NCI-H1048 (cell line): ENCODE results near the gene MEOX2.

Experiments used
- DNase-seq: peaks from one replicate; lab custom pipeline; 2025; lab: John Stamatoyannopoulos, UW

The MEOX2 gene

GRCh38 chr7:15686295-15686956, at the start of gene MEOX2:
TSS of gene MEOX2 (minus strand) at chr7:15686683. CDS start at chr7:15686402, 281 bp downstream.
- no peak for DNase-seq

- no peak for DNase-seq
Observed at GRCh38 chr7:15729746-15730145, 43.3 kb upstream of the MEOX2 start.

DNA sequence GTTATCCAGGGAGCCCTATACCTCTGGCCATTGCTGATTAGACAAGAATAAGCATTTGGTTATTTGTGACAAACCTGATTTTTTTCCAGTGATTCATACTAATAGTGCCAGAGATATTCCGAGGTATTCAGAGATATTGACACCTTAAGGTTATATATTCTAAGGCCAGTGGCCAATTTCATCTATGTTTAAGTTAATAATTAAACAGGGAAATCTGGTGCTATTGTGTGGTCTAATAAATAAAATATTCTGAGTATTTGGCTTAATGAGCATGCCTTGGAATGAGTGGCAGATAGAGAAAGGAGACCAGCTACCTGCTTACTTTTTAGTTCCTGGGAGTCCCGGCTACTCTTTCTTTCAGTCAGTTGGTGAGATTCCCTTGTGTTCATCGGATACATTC, 38.6 kb upstream of the MEOX2 start:
- no peak for DNase-seq

DNA sequence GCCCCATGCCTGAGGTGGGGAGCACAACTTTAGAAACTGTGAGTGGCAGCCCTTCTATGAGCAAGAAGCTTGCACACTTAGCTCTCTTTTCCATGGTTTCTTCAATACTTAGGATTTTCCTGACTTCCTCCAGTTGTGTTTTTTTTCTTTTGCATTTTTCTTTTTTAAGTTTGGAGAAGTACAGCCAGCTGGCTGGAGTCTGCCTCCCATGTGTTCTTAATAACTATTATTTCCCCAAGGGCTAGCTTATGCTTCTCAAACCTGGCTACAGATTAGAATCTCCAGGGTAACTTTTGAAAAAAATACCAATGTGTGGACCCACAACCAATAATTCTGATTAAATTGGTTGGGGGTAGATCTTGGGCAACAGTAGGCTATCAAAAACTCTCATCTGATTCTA, 37.4 kb upstream of the MEOX2 start:
- no peak for DNase-seq

GRCh38 chr7:15720849-15721471, 34.5 kb upstream of the MEOX2 start:
- no peak for DNase-seq

DNA sequence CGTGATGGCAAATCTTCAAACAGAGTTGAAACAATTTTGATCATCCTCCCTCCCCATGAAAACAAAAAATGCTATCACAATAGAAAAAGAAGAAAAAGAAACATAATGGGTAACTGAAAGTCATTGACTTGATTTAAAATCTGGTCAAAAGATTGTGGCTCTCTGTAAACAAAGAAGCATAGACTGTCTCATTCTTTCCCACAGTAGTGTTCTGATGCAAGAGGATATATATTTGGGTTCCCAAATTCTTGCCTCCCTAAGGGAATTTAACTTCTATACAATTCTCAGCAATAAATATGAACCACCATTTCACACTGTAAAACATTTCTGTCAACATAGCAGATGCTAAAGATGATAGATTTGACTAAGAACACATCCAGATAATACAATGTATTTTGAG, 32.8 kb upstream of the MEOX2 start:
- DNase-seq = no peak

GRCh38 chr7:15715435-15715834, 29.0 kb upstream of the MEOX2 start:
- DNase-seq = no peak

GRCh38 chr7:15709978-15710377, 23.5 kb upstream of the MEOX2 start:
- DNase-seq = no peak

DNA sequence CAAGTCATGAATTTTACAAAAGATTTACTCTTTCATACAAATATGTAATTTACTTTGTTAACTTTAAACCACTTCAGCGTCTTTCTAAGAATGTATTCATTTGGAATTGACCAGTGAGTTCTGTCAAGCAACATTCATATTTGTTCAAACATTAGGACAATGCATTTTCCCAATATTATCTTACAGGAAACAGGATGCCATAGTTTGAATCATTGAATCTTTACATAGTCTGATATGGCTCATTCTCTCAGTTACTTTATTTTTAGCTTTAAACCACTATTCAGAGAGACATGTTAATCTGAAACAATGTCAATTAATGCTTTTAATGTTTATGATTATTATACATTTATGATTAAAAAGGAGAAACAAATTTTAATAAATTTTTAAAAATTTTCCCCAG, 21.1 kb upstream of the MEOX2 start:
- no peak for DNase-seq

GRCh38 chr7:15703732-15704131, 17.2 kb upstream of the MEOX2 start:
- no peak for DNase-seq

- no peak for DNase-seq
Observed at GRCh38 chr7:15692501-15693020, 6.1 kb upstream of the MEOX2 start.

DNA sequence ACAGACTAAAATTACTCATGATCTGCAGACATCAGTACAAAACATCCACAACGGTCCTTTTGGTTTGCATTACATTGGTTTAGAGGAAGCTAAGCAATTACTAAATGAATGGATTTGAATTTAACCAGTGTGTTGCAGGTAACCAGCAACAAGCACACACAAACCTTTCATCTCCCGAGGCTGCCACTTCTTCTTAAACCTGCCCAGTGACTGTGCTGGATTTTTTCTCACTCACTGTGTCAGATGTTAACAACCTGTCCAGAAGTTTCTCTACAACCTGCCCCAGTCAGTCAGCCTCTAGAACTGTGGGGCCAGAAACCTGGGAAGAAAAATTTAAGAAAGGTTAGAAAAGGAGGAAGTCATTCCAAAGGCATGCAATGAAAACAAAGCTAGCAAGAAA, 2.4 kb upstream of the MEOX2 start:
- DNase-seq = no peak

DNA sequence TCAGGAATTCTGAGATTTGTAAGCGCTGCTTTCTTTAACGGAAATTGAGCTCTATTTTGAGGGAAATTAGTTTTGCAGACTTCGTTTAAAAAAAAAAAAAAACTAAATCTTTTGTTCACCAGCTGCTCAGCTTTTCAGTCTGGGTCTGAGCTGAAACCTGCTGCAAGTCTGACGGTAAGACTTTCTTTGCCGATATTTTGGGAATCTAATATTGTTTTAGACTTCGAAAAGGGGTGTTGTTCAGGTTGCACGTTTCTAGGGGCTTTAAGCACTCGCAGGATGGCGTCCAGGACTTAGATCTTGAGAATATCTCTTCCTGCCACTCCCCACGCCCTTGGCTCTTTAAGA, 1.8 kb upstream of the MEOX2 start:
- DNase-seq = no peak

DNA sequence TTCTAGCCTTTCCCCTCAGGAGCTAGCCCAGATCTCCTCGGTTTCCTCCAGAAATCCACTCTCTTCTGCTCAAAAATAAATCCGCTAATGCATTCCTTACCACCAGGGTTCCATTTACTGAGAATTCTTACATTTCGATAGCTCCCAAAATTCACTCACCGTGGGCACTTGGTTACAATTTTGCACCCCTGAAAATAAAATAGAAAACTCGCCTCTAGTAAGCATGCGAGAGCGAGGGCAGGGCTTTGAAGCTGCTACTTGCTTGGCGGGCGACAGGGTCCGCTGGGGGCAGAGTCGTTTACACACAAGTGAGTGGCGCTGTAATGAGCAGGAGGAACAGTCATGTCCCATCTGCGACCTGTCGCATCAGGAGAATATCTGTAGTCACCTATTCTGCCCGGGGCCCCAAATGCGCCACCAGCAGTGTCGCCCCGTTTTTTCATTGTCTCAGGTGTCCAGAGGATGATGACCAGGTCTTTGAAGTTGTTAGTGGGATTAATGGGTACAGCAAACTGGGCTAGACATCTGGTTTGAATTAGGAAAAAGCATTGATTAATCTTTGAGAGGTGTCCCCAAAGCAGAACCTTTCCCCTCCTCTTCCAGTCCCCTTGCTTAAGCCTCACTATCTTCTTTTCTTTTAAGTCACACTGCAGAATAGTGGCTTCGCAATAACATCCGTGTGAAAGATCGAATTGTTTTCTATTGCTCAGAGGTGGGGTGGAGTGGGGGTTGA, 1.2 kb upstream of the MEOX2 start:
- no peak for DNase-seq

DNA sequence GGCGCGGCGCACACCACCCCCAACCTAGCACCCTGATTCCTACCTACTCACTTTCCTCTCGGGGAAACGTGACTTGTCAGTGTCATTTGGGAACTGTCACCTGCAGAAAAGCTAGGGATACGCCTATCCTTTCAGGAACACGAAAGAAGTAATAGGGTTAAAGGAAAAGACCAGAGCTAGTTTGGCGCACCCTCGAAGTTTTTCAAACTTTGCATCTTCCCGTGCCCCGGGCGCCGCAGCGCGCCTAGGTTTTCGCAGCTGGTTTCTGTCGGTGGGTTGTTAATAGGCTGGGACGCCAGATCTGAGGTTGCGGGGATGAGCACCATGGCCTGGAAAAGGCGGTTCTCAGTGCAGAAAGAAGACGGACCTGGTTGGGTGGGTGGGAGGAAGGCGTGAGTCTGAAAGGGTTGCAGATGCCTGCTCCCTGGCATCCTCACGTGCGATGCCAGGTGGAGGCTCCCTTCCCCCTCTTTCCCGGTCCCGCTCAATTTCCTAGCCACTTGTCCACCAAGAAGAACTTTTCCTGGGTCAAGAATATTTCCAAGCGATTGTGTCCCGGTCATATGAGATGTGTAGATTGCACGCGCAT, 568 bp upstream of the MEOX2 start:
- DNase-seq = no peak

GRCh38 chr7:15685358-15686294, 857 bp downstream of the MEOX2 start:
- no peak for DNase-seq

- DNase-seq = no peak
Observed at GRCh38 chr7:15684871-15685270, 1.6 kb downstream of the MEOX2 start.

GRCh38 chr7:15684111-15684800, 2.2 kb downstream of the MEOX2 start:
- no peak for DNase-seq

DNA sequence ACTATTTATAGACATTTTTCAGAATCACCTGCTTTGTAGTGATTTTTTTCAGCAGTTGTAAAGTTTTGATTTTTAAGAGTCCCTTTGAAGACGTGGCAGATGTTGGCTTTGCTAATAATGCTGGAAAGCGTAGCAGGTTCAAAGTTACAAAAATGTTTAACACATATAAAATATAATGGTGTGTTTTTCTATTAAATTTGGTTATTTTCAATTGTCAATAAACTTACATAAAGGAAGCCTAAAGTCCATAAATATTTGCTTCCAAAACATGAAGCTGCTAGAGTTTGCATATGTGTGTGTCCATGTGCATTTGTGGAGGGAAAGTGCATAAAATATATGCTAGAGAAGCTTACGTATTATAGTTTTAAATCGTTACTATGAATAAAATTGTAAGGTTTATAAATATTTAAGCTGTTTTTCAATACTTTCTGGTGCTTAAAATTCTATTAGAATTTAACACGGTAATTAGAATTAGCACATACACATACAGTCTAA, 3.7 kb downstream of the MEOX2 start:
- no peak for DNase-seq

- no peak for DNase-seq
Observed at GRCh38 chr7:15682111-15682510, 4.4 kb downstream of the MEOX2 start.

GRCh38 chr7:15681631-15682030, 4.9 kb downstream of the MEOX2 start:
- DNase-seq = no peak
